ENCODE data around the gene CCN2. TPM values are rescaled to one million over a fixed set of nuclear protein-coding genes. Genes with fewer than 3 reads are reported as not detected.
A peak's percentile ranks its signal among the peaks of the same experiment; 100 is the strongest.

Gene CCN2
- polyA plus RNA-seq, 3 donors = 237 to 413 (median 240) TPM

DNA sequence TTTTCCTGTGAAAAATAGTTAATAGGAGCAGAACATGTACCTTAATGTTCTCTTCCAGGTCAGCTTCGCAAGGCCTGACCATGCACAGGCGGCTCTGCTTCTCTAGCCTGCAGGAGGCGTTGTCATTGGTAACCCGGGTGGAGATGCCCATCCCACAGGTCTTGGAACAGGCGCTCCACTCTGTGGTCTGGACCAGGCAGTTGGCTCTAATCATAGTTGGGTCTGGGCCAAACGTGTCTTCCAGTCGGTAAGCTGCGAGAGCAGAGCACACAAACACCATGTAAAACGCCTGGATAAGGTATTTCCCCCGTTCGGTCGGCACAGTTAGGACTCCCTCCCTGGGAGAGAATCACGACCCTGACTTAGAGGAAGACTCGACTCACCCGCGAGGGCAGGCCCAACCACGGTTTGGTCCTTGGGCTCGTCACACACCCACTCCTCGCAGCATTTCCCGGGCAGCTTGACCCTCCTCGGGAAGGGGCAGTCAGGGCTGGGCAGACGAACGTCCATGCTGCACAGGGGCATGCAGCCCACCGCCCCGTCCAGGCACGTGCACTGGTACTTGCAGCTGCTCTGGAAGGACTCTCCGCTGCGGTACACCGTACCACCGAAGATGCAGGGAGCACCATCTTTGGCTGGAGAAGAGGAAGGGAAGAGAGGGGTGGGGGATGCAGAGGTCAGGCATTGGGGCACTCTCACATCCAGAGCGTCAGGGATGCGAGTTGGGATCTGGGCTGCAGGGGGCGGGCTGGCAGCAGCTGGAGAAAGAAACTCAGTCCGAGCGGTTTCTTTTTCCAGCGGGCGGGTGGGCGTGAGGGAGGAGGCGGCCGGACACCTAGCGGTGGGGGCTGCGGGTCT is 1.0 kb downstream of the CCN2 start:
- peak in 10 of 11 donors; percentile 56 to 84 (median 76) for DNase-seq (ENCODE audit: extremely low read depth in 1 of 11, low read depth in 9 of 11, low spot score in 4 of 11)

DNA sequence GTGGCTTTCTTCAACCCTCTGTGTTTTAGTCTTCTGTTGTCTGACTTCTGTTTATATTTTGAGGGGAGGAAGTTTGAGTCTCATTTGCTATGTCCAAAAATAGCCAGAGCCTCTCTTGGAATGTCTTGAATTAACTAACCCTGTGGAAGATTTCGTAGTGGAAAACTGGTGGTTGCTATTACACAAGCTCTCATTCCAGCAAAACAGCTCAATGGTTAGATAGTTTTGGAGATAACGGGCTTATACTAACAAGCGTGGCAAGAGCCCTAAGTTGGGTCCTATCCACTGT is 1.6 kb downstream of the CCN2 start:
- DNase-seq (ENCODE audit: extremely low read depth in 1 of 11, low read depth in 9 of 11, low spot score in 4 of 11) = no peak

DNA sequence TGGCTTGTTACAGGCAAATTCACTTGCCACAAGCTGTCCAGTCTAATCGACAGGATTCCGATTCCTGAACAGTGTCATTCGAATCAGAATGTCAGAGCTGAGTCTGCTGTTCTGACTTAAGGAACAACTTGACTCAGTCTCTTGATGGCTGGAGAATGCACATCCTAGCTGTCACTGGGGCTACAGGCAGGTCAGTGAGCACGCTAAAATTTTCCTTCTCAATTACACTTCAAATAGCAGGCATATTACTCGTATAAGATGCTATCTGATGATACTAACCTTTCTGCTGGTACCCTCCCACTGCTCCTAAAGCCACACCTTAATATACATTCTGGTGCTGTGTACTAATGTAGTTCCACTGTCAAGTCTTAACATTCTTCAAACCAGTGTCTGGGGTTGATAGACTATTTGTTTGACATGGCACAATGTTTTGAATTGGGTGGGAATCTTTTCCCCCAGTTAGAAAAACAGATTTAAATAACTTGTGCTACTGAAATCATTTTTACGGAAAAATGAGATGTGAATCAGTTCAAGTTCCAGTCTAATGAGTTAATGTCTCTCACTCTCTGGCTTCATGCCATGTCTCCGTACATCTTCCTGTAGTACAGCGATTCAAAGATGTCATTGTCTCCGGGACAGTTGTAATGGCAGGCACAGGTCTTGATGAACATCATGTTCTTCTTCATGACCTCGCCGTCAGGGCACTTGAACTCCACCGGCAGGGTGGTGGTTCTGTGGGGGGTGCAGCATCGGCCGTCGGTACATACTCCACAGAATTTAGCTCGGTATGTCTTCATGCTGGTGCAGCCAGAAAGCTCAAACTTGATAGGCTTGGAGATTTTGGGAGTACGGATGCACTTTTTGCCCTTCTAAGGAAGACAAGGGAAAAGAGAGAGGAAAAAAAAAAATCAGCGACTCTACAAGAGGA is 2.2 kb downstream of the CCN2 start:
- no peak for DNase-seq (ENCODE audit: extremely low read depth in 1 of 11, low read depth in 9 of 11, low spot score in 4 of 11)

DNA sequence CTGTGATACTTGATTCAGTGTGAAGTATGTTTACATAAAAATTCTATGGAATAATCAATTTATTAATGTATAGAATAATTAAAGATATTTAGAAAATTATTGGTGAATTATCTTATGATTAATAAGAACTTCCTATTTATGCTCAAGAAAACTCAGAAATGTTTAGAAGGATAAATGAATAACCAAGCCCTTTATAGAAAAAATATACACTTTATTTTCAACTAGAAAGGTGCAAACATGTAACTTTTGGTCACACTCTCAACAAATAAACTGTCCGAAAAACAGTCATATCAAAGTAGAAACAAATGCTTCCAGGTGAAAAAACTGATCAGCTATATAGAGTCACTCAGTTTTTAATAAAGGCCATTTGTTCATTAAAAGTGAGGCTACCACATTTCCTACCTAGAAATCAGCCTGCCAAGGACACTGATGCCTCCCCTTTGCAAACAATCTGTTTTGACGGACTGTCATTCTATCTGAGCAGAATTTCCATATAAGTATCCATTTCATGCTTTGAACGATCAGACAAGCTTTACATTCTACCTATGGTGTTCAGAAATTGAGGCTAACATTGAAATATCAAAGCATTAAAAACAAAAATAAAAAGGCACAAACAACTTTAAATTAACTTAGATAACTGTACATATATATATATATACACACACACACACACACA is 3.0 kb downstream of the CCN2 start:
- DNase-seq (ENCODE audit: extremely low read depth in 1 of 11, low read depth in 9 of 11, low spot score in 4 of 11) = no peak

DNA sequence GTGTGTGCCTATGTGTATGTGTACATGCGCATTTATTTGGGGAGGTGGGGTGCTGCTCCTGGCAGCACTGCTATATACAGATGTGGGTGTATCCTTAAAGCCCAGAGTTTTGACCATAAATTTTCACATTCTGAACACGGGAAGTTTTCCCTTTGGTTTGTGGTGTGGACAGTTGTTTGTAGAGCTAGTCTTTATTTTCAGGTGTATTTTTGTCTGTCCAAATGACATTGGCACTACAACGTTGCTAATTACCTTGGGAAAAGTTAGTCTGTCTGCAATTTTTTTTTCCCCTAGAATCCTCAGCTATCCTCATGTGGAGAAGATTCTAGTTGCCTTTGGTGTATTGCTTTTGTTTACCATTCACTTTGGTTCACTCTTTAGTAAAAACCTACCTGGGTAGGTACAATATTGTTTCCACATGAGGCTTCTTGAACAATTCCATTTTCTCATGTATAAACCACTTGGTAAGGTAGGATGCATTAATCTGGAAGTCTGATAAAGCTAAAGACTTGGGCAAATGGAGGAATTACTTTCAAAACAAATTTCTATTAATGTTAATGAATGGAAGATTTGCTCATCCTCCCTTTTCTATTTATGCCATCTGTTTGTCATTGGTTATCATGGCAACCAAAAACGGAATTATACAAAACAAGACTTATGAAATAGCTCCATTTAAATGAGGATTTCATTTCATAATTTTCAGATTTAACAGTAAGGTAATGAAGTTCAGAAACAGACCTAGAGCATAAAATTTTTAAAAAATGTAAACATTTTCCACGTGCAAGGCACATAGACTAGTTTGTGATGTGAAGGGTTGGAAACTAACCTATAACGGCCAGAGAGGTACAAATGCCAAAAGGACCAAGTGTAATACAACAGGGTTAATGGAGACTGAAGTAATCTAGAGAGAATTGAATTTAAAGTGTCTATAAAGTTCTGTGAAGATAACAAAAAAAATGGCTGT is 3.9 kb downstream of the CCN2 start:
- no peak for DNase-seq (ENCODE audit: extremely low read depth in 1 of 11, low read depth in 9 of 11, low spot score in 4 of 11)

DNA sequence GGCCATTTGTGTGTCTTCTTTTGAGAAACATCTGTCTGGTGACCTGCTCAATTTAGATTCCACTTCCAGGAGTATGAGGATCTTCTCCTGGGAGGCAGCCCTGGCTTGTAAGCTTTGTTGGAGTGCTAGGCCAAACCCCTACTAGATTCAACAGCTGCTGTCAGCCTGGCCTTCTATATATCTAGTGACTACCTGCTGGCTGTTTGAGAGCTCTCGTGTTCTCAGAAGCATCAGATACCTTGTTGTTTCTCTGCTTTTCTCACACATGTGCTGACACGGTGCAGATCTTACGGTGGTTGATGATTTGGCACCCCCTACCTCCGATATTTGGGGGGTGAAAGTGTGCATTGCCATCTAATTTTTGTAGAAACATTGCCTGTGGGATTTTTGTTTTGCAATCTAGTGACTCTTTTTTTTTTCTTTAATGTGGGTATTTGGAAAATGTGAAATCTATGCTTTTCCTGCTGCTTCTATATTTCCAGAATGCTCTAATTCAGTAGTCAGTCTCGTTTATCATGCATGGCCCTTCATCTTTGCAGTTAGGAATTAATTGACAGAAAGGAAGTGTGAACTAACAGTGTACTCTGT is 4.7 kb downstream of the CCN2 start:
- no peak for DNase-seq (ENCODE audit: extremely low read depth in 1 of 11, low read depth in 9 of 11, low spot score in 4 of 11)

DNA sequence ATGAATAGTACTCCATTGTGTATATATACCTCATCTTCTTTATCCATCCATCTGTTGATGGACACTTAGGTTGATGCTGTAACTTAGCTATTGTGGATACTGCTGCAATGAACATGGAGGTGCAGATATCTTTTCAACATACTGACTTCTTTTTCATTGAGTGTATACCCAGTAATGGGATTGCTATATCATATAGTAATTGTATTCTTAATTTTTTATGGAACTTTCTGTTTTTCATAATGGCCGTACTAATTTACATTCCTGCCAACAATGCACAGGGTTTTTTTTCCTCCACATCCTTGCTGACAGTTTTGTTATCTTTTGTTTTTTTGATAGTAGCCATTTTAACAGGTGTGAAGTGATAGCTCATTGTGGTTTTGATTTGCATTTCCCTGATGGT is 5.2 kb downstream of the CCN2 start:
- DNase-seq (ENCODE audit: extremely low read depth in 1 of 11, low read depth in 9 of 11, low spot score in 4 of 11) = no peak

DNA sequence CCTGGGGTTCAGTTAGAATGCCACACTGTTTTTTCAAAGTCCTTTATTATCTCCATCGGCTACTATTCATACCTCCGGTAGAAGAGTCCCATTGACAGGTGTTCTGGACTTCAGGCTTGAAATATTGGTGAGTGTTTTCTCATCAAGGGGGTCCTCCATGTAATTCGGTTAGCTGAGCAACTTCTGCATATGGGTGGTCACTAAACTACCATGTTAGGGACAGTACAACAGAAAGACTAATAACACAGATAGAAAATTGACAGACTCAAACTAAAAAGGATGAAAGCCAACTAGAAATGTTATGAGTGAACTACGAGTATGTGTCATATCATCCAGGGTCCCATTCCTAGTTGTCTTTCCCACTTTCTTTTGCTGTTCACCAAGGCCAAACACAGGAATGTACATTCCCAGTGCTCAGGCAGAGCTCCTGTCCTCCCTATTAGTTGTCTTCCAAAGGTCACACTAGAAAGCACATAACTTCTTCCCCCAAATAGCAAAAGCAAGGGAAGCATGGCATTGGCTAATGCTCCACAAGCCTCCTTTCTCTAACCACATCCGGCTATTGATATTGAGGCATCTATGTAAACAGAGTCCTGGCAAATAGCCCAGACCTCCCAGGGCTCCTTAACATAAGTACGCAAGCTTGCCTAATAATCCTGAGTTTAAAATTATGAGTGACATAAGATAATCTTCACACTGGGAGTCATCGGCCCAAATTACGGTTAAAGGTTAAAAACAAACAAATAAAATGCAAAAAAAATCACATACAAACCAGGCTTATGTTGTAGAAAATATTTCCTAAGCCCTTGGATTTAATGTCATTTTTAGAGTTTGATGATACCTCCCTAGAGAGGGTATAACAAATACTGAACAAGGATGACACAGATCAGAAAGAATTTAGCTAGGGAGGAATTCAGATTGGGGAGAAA is 13.2 kb downstream of the CCN2 start:
- DNase-seq (ENCODE audit: extremely low read depth in 1 of 11, low read depth in 9 of 11, low spot score in 4 of 11) = no peak

DNA sequence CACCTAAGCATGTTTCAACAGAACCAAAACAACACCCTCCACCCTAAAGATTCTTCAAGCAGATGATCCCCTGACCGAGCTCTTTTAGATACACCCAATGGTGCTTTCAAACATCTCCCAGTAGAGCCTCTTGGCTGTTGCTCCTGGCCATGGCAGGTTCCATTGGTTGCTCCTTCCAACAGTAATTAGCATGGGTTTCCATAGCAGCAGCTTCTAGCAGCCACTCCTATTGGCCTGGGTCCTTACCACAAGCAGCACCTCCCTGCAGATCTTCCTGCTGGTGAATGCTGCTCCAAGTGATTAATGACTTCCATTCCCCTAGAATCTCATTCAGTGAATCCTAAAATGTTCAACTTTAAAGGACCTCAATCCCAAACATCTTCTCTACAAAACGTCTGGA is 13.9 kb downstream of the CCN2 start:
- no peak for DNase-seq (ENCODE audit: extremely low read depth in 1 of 11, low read depth in 9 of 11, low spot score in 4 of 11)

DNA sequence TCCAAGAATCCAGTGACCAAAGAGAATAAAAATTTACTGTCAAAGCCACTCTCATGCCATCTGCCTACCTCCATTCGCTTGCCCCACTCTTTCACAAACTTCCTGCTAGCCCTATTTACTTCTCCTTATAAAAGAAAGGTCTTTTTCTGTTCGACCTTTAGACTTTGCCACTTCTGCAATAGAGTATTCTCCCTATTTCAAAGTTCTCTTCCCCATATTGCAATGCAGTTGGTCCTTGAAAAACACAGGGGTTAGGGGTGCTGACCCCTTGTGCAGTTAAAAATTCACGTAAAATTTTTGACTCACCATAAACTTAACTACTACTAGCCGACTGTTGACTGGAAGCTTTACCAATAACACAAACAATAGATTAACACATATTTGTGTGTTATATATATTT is 15.0 kb downstream of the CCN2 start:
- DNase-seq (ENCODE audit: extremely low read depth in 1 of 11, low read depth in 9 of 11, low spot score in 4 of 11) = no peak

DNA sequence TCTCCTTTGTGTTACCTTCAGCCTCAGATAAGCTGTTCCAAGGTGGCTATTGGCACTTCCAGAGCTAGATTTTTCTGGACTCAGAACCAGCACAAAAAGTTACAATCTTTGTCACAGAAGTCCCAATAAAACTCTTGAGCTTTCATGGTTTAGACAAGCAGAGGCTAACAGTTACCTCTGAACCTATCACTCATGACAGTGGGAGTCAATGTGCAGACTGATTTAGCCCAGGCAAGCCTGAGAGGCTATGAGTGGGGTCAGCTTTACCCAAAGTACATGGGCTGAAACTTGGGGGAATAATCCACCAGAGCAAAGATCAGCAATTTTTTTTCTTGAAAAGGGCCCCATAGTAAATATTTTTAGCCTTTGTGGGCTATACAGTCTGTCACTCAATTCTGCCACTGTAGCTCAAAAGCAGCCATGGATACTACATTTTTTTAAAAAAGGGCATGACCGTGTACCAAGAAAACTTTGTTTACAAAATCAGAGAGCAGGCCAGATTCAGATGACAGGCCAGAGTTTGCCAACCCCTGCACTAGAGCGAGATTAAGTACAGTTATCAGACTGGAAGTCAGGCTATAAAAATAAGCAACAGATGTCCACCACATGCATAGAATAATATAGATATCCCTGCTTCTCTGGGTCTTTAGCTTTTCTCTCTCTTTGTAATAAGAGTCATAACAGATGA is 20.0 kb downstream of the CCN2 start:
- no peak for DNase-seq (ENCODE audit: extremely low read depth in 1 of 11, low read depth in 9 of 11, low spot score in 4 of 11)

DNA sequence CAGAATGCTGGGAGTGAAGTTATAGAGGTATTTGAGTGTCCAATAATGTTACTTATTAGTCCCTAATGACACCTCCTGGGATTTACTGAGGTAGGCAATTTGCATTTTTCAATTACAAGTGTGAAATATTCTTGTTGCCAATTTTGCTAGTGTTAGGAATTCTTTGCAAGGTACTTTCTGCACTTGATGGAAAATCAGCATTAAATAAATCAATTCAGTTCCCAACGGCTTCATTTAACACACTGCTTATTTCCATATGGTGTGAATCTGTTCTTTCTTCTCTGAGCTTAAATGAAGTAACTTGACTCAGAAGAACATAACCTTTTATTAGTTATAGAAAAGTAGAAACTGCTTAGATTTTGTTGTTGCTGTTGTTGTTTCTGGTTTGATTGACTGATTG is 21.2 kb downstream of the CCN2 start:
- DNase-seq (ENCODE audit: extremely low read depth in 1 of 11, low read depth in 9 of 11, low spot score in 4 of 11) = no peak

DNA sequence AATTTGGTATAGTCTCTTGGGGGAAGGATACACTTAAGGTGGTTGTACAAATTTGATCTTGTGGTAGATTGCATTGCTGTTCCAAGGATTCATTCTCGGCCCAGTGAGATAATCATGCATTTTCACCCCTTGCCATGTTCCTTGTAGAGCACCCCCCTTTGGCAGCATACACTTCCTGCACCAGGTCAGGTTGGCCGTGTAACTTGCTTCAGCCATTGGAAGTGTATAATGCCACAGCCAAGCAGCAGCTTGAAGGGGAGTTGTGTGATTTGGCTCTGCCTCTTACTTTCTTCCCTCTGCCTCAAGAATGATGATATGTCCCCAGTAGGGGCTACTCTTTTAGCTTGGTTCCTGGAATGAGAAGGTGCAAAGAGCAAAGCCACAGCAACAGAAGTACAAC is 21.9 kb downstream of the CCN2 start:
- no peak for DNase-seq (ENCODE audit: extremely low read depth in 1 of 11, low read depth in 9 of 11, low spot score in 4 of 11)

DNA sequence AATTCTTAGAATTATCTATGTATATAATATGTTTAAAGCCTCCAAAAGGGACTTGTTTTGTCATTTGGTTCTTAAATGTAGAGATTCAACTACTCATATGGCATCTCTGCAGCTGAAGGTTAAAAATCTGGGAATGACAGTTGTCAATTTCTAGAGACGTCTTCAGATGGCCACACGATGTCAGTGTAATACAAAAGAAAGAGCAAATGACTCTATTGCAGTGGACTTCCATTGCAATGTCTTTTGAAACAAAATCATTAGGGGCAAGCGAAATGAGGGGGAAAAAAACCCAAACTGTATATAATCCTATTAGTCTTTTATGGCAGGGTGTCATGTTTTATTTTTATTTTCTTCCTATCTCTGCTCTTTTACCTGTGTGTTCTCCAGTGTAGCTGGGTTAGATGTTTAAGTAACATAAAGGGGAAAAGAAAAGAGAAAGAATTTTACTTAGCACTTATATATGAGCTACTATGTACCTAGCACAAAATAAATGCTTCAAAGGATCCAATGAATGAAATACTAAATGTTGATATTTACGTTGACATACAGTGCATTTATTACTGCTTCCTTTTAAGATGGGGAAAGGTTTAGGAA is 26.2 kb downstream of the CCN2 start:
- no peak for DNase-seq (ENCODE audit: extremely low read depth in 1 of 11, low read depth in 9 of 11, low spot score in 4 of 11)

DNA sequence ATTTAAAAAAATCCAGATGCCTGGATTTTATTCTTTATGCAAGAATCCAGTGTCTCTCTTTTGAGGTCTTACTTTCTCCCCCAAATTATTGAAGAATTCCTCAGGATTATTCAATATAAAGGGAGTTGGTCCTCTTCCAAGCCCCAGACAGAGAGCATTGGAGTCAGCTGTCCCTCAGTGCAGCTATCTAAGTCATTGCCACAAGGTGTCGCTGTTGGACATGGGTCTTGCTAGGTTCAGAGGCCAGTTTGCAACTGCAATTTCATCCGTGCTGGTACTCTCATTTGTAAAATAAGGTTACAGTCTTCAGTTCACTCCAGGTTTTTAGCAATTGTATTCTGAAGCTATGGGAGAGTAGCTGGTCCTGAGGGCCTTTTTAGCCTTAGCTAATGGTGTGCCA is 27.8 kb downstream of the CCN2 start:
- peak in 3 of 11 donors; percentile 30 to 48 (median 32) for DNase-seq (ENCODE audit: extremely low read depth in 1 of 11, low read depth in 9 of 11, low spot score in 4 of 11)

DNA sequence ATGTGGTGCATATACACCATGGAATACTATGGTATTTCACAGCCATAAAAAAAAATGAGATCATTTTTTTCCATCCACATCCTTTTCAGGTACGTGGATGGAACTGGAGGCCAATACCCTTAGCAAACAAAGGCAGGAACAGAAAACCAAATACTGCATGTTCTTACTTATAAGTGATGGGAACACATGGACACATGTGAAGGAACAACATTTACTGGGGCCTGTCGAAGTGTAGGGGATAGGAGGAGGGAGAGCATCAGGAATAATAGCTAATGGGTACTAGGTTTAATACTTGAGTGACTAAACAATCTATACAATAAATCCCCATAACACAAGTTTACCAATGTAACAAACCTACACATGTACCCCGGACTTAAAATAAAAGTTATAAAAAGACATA is 30.5 kb downstream of the CCN2 start:
- DNase-seq (ENCODE audit: extremely low read depth in 1 of 11, low read depth in 9 of 11, low spot score in 4 of 11) = no peak

All from renal cortex interstitium (tissue), 11 donors.